HepG2 (cell line): ENCODE data around the gene PML. TPM values are rescaled to one million over a fixed set of nuclear protein-coding genes. Genes with fewer than 3 reads are reported as not detected.

ENCODE experiments used
- ATAC-seq: fragments of 200-7000 bp; cut with Tn5 transposase; 3 replicates; pipeline ENCODE4 v1.9.1; 2020; ENCODE audit warnings: mild to moderate bottlenecking, moderate library complexity
- BruUV-seq: library from RNA; stranded (reverse); fragments of 400-500 nt; replicated peaks from 2 replicates; lab custom pipeline; 2021; lab: Mats Ljungman, UMichigan
- CTCF ChIA-PET: fragments of 300-600 bp; formaldehyde crosslinking; extraction: SDS; loops from one replicate; lab custom pipeline; 2021; ENCODE audit warnings: low total read pairs, inconsistent platforms, low intra/inter-chr PET ratio; lab: Yijun Ruan, JAX
- POLR2A ChIA-PET: fragments of 350-600 bp; sonication (Branson Sonifier 250); formaldehyde crosslinking; loops from one replicate; lab custom pipeline; 2020; ENCODE audit warnings: antibody characterized with exemption, inconsistent platforms; lab: Yijun Ruan, JAX
- DNase-seq: peaks from one replicate; pipeline ENCODE4 v3.0.0-alpha.2; 2015; ENCODE audit warnings: low spot score
- FAIRE-seq: peaks from 3 replicates; lab custom pipeline; 2011; peaks lifted over from hg19 to GRCh38; lab: Jason Lieb, UNC
- H2AFZ ChIP-seq: one replicate; pipeline ENCODE4 v1.6.1; 2011; ENCODE audit warnings: low read length, inconsistent platforms
- H3K27ac ChIP-seq: fragments of 300-600 bp; 3 replicates; pipeline ENCODE4 v1.8.0; 2011; ENCODE audit warnings: mixed run types, mild to moderate bottlenecking, mixed read lengths, low read length, inconsistent platforms; ENCODE audit not compliant: insufficient read depth; ENCODE audit errors: extremely low read length
- H3K27me3 ChIP-seq, 2 experiments: fragments of 200-600 bp in 1 of 2; 2 replicates in 1 of 2; 3 replicates in 1 of 2; pipeline versions ENCODE4 v1.6.0 to v1.8.0; 2011; ENCODE audit warnings: low read length in 2 of 2, mild to moderate bottlenecking in 2 of 2, moderate library complexity in 2 of 2, inconsistent platforms in 1 of 2; ENCODE audit not compliant: insufficient read depth in 2 of 2, control insufficient read depth in 1 of 2
- H3K36me3 ChIP-seq, 2 experiments: fragments of 200-600 bp in 1 of 2; replicated peaks in 1 of 2; 2 replicates in 1 of 2; 3 replicates in 1 of 2; pipeline versions ENCODE4 v1.5.1 to v1.8.0; 2011; ENCODE audit warnings: low read length in 2 of 2, inconsistent platforms in 1 of 2; ENCODE audit not compliant: insufficient read depth in 2 of 2, control insufficient read depth in 1 of 2
- H3K4me1 ChIP-seq: 2 replicates; pipeline ENCODE4 v1.5.1; 2012; ENCODE audit warnings: low read length, inconsistent platforms; ENCODE audit not compliant: insufficient read depth
- H3K4me2 ChIP-seq: 2 replicates; pipeline ENCODE4 v1.6.0; 2011; ENCODE audit warnings: low read depth, low read length, inconsistent platforms
- H3K4me3 ChIP-seq, 3 experiments: fragments of 200-600 bp in 1 of 3; sonication (generic), shearing (Covaris generic) in 1 of 3; replicated peaks in 1 of 3; 2 replicates each; pipeline ENCODE4 v1.5.1; 2011 to 2016; ENCODE audit warnings: low read length in 3 of 3, inconsistent platforms in 2 of 3, low read depth in 2 of 3, mild to moderate bottlenecking in 2 of 3, control low read depth in 1 of 3, mixed read lengths in 1 of 3; ENCODE audit not compliant: insufficient read depth in 1 of 3
- H3K79me2 ChIP-seq: one replicate; pipeline ENCODE4 v1.6.1; 2011; ENCODE audit warnings: low read length, inconsistent platforms; ENCODE audit not compliant: insufficient read depth
- H3K9ac ChIP-seq: 2 replicates; pipeline ENCODE4 v1.6.0; 2011; ENCODE audit warnings: mild to moderate bottlenecking, low read depth, low read length, inconsistent platforms; ENCODE audit not compliant: insufficient read depth
- H3K9me3 ChIP-seq: 2 replicates; pipeline ENCODE4 v1.5.1; 2012; ENCODE audit warnings: mild to moderate bottlenecking, low read length
- H4K20me1 ChIP-seq: 2 replicates; pipeline ENCODE4 v1.6.0; 2011; ENCODE audit warnings: inconsistent platforms, mild to moderate bottlenecking, low read length, moderate library complexity; ENCODE audit not compliant: insufficient read depth
- ATF7 ChIP-seq, 2 experiments: fragments of 450-650 bp in 1 of 2; sonication (generic) in 1 of 2; formaldehyde crosslinking in 1 of 2; IDR thresholded peaks; 2 replicates each; pipeline versions ENCODE4 v1.4.0 to v1.6.1; 2016 to 2020; ENCODE audit warnings: antibody characterized with exemption in 1 of 2, mild to moderate bottlenecking in 1 of 2, missing genetic modification reagents in 1 of 2
- FOSL1 ChIP-seq: sonication (generic); formaldehyde crosslinking; IDR thresholded peaks from 2 replicates; pipeline ENCODE4 v1.9.0; 2021; ENCODE audit warnings: missing genetic modification reagents, borderline replicate concordance
- JUND ChIP-seq: sonication (generic); formaldehyde crosslinking; IDR thresholded peaks from 2 replicates; pipeline ENCODE4 v1.8.0; 2022; ENCODE audit warnings: mild to moderate bottlenecking, missing genetic modification reagents
- MAF1 ChIP-seq: sonication (generic); formaldehyde crosslinking; IDR thresholded peaks from 2 replicates; pipeline ENCODE4 v1.5.0; 2020; ENCODE audit warnings: missing genetic modification reagents, borderline replicate concordance
- MIER2 ChIP-seq: IDR thresholded peaks from 2 replicates; pipeline ENCODE4 v1.6.1; 2016; ENCODE audit warnings: missing biosample characterization, missing genetic modification reagents
- SIX4 ChIP-seq: sonication (generic); formaldehyde crosslinking; IDR thresholded peaks from 2 replicates; pipeline ENCODE4 v1.4.0; 2020; ENCODE audit warnings: missing genetic modification reagents
- SNAPC5 ChIP-seq: sonication (generic); formaldehyde crosslinking; IDR thresholded peaks from 2 replicates; pipeline ENCODE4 v1.8.1; 2023; ENCODE audit warnings: mild to moderate bottlenecking, missing genetic modification reagents, borderline replicate concordance
- YY1 ChIP-seq: IDR thresholded peaks from 2 replicates; pipeline ENCODE4 v1.6.1; 2011; ENCODE audit warnings: low read length, low read depth, moderate library complexity, mild to moderate bottlenecking; ENCODE audit not compliant: insufficient read depth, insufficient replicate concordance
- ZNF367 ChIP-seq: sonication (generic); formaldehyde crosslinking; IDR thresholded peaks from 2 replicates; pipeline ENCODE4 v1.4.0; 2020; ENCODE audit warnings: missing genetic modification reagents, borderline replicate concordance
- ZNF792 ChIP-seq: IDR thresholded peaks from 2 replicates; pipeline ENCODE4 v1.6.1; 2016
- WGBS: methylation state at CpG from one replicate; pipeline ENCODE4 v1.1.6; 2017; ENCODE audit warnings: low lambda C conversion rate; 5-methylcytosine and 5-hydroxymethylcytosine counted together
- in situ Hi-C: cut with HindIII; loops from 2 replicates; pipeline ENCODE4 v1.10.0; 2017; ENCODE audit warnings: low pct_unique_long_range_greater_than_20kb; ENCODE audit not compliant: extremely low pct_ligation_motif_present
- intact Hi-C: fragments of 100-400 bp; cut with micrococcal nuclease; formaldehyde crosslinking; loops from one replicate; pipeline ENCODE4 v1.10.0; 2022; ENCODE audit not compliant: unreplicated experiment
- polyA plus RNA-seq, 8 experiments: library from polyadenylated mRNA; depleted of rRNA in 3 of 8; stranded (reverse) in 7 of 8; unstranded in 1 of 8; fragments of >200 nt; fragmentation: Illumina TruSeq in 4 of 8; extraction: Trizol in 4 of 8; gene quantifications; 2 replicates each; pipeline versions ENCODE4 v1.2.1 to v1.2.3, GENCODE V29; 2011 to 2016; ENCODE audit warnings: low read depth in 4 of 8, missing spikeins in 1 of 8, mixed read lengths in 1 of 8; ENCODE audit not compliant: insufficient read depth in 1 of 8
- total RNA-seq, 5 experiments: library from RNA; depleted of rRNA; stranded (reverse); fragments of >200 nt; fragmentation: Illumina TruSeq; extraction: Trizol; gene quantifications; 2 replicates each; pipeline ENCODE4 v1.2.3, GENCODE V29; 2016; ENCODE audit warnings: low read depth in 1 of 5
- TF ChIP-seq, protein P1 (sequence below): sonication (generic); formaldehyde crosslinking; conservative IDR thresholded peaks from 2 replicates; pipeline ENCODE4 v1.8.0; 2022; ENCODE audit warnings: mild to moderate bottlenecking, moderate library complexity, missing genetic modification reagents
- TF ChIP-seq, protein P2 (sequence below): sonication (generic); formaldehyde crosslinking; IDR thresholded peaks from 2 replicates; pipeline ENCODE4 v1.4.0; 2020; ENCODE audit warnings: missing genetic modification reagents
- TF ChIP-seq, protein P3 (sequence below): sonication (generic); formaldehyde crosslinking; conservative IDR thresholded peaks from 2 replicates; pipeline ENCODE4 v1.5.0; 2020; ENCODE audit warnings: missing genetic modification reagents
- TF ChIP-seq, protein P4 (sequence below): fragments of 450-650 bp; IDR thresholded peaks from 2 replicates; pipeline ENCODE4 v1.6.1; 2017; ENCODE audit warnings: mild to moderate bottlenecking
- TF ChIP-seq, protein P5 (sequence below): sonication (generic); formaldehyde crosslinking; IDR thresholded peaks from 2 replicates; pipeline ENCODE4 v1.4.0; 2020; ENCODE audit warnings: missing genetic modification reagents

The PML gene
- total and polyA plus RNA-seq, 2 of the 13 experiments (the other 11 are each of a cell fraction or from before 2014, with no cell fraction given), result 2.9 to 3.9 TPM

DNA sequence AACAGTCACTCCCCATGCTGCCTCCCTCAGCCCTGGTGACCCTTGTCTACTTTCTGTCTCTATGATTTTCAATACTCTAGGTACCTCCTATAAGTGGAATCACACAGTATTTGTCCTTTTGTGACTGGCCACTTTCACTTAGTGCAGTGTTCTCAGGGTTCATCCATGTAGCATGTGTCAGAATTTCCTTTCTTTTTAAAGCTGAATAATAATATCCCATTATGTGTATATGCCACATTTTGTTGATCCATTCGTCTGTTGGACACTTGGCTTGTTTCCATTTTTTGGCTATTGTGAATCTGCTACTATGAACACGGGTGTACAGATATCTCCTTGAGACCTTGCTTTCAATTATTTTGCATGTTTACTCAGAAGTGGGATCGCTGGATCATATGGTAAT, 34.1 kb downstream of the PML start:
- Histone ChIP-seq H3K4me1 (no peaks in the 10 kb centered on the region), H2AFZ (no peak overlapping the region), H3K4me2 (no peak overlapping the region), H3K27me3 (no peaks in the 10 kb centered on the region), H3K9ac (no peak overlapping the region), H4K20me1 (no peaks in the 10 kb centered on the region), H3K79me2 (no peaks in the 10 kb centered on the region), H3K4me3 (no peak overlapping the region), H3K9me3 (no peaks in the 10 kb centered on the region), H3K27ac (no peak overlapping the region), H3K36me3 (peaks cover 13 to 36% of the 10 kb centered on the region in 2 experiments; a peak in 4 of 5 replicates)
- intact Hi-C loops, result no loop called here
- FAIRE-seq (no peak), DNase-seq (no peak), ATAC-seq (no peak)
- TF ChIP-seq SIX4 (CRISPR knock-in tag) (no peak), MAF1 (CRISPR knock-in tag) (no peak), ZNF367 (CRISPR knock-in tag) (no peak), ATF7 (IDR thresholded peaks at IDR 0.05) (no peak), ATF7 (CRISPR knock-in tag; IDR thresholded peaks at IDR 0.05) (no peak), YY1 (no peak), JUND (no peak), MIER2 (CRISPR knock-in tag) (no peak), ZNF792 (CRISPR knock-in tag) (no peak), FOSL1 (CRISPR knock-in tag) (no peak), SNAPC5 (no peak)
- TF ChIP-seq, protein P1, sequence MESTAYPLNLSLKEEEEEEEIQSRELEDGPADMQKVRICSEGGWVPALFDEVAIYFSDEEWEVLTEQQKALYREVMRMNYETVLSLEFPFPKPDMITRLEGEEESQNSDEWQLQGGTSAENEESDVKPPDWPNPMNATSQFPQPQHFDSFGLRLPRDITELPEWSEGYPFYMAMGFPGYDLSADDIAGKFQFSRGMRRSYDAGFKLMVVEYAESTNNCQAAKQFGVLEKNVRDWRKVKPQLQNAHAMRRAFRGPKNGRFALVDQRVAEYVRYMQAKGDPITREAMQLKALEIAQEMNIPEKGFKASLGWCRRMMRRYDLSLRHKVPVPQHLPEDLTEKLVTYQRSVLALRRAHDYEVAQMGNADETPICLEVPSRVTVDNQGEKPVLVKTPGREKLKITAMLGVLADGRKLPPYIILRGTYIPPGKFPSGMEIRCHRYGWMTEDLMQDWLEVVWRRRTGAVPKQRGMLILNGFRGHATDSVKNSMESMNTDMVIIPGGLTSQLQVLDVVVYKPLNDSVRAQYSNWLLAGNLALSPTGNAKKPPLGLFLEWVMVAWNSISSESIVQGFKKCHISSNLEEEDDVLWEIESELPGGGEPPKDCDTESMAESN (CRISPR knock-in tag), result no peak
- TF ChIP-seq, protein P2, sequence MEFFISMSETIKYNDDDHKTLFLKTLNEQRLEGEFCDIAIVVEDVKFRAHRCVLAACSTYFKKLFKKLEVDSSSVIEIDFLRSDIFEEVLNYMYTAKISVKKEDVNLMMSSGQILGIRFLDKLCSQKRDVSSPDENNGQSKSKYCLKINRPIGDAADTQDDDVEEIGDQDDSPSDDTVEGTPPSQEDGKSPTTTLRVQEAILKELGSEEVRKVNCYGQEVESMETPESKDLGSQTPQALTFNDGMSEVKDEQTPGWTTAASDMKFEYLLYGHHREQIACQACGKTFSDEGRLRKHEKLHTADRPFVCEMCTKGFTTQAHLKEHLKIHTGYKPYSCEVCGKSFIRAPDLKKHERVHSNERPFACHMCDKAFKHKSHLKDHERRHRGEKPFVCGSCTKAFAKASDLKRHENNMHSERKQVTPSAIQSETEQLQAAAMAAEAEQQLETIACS, result no peak
- TF ChIP-seq, protein P3, sequence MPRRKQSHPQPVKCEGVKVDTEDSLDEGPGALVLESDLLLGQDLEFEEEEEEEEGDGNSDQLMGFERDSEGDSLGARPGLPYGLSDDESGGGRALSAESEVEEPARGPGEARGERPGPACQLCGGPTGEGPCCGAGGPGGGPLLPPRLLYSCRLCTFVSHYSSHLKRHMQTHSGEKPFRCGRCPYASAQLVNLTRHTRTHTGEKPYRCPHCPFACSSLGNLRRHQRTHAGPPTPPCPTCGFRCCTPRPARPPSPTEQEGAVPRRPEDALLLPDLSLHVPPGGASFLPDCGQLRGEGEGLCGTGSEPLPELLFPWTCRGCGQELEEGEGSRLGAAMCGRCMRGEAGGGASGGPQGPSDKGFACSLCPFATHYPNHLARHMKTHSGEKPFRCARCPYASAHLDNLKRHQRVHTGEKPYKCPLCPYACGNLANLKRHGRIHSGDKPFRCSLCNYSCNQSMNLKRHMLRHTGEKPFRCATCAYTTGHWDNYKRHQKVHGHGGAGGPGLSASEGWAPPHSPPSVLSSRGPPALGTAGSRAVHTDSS (CRISPR knock-in tag), result no peak
- TF ChIP-seq, protein P4, sequence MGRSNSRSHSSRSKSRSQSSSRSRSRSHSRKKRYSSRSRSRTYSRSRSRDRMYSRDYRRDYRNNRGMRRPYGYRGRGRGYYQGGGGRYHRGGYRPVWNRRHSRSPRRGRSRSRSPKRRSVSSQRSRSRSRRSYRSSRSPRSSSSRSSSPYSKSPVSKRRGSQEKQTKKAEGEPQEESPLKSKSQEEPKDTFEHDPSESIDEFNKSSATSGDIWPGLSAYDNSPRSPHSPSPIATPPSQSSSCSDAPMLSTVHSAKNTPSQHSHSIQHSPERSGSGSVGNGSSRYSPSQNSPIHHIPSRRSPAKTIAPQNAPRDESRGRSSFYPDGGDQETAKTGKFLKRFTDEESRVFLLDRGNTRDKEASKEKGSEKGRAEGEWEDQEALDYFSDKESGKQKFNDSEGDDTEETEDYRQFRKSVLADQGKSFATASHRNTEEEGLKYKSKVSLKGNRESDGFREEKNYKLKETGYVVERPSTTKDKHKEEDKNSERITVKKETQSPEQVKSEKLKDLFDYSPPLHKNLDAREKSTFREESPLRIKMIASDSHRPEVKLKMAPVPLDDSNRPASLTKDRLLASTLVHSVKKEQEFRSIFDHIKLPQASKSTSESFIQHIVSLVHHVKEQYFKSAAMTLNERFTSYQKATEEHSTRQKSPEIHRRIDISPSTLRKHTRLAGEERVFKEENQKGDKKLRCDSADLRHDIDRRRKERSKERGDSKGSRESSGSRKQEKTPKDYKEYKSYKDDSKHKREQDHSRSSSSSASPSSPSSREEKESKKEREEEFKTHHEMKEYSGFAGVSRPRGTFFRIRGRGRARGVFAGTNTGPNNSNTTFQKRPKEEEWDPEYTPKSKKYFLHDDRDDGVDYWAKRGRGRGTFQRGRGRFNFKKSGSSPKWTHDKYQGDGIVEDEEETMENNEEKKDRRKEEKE, result no peak
- TF ChIP-seq, protein P5, sequence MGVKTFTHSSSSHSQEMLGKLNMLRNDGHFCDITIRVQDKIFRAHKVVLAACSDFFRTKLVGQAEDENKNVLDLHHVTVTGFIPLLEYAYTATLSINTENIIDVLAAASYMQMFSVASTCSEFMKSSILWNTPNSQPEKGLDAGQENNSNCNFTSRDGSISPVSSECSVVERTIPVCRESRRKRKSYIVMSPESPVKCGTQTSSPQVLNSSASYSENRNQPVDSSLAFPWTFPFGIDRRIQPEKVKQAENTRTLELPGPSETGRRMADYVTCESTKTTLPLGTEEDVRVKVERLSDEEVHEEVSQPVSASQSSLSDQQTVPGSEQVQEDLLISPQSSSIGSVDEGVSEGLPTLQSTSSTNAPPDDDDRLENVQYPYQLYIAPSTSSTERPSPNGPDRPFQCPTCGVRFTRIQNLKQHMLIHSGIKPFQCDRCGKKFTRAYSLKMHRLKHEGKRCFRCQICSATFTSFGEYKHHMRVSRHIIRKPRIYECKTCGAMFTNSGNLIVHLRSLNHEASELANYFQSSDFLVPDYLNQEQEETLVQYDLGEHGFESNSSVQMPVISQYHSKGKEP, result no peak
- BruUV-seq, result no TSS peak
- 97% methylated on average over 3 of the region's 3 CpGs for WGBS
- in situ Hi-C loops, result no loop called here
- POLR2A ChIA-PET, result no interaction called here
- CTCF ChIA-PET, result no interaction called here
